Astrocyte (in vitro differentiated cells and primary cell): ENCODE results near the gene HSD3B7.

Experiments
- CTCF ChIP-seq: IDR thresholded peaks from 2 replicates; pipeline ENCODE4 v1.5.1; 2011; ENCODE audit warnings: low read depth, mild to moderate bottlenecking, inconsistent platforms, low read length, moderate library complexity; ENCODE audit not compliant: insufficient read depth
- EZH2 ChIP-seq: IDR thresholded peaks from 2 replicates; pipeline ENCODE4 v1.6.1; 2012; ENCODE audit warnings: mild to moderate bottlenecking, low read length, inconsistent platforms; ENCODE audit not compliant: insufficient read depth

- TF ChIP-seq EZH2 = no peak
- TF ChIP-seq CTCF = no peak
Observed at GRCh38 chr16:31008149-31008548, 23.1 kb downstream of the HSD3B7 start.
